Measurements from ENCODE around the gene OVCH2.

DNA sequence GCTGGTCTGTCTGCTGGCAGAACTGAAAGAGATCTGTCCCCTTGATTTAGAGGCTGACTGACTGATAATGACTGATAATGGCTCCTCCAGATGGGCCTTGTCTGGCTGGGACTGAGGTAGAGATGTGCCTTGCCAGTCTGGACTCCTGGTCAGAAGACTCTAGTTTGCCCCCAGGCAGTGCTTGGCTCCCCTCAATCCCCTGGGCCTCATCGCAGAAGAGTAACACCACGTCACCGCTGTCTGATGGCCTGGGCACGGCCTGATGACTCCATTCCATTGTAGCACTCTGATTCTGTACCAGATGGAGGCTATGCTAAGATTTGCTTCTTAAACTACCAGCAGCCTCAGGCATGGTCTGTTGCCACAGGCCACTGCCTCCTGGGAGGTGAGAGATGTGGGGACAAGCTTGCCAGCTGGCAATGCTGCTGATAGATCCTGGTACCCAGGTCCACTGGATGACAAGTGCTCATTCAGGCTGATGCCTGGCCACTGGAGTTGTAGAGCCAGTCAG lies 52.0 kb downstream of the OVCH2 start:
- TF ChIP-seq, protein P1, sequence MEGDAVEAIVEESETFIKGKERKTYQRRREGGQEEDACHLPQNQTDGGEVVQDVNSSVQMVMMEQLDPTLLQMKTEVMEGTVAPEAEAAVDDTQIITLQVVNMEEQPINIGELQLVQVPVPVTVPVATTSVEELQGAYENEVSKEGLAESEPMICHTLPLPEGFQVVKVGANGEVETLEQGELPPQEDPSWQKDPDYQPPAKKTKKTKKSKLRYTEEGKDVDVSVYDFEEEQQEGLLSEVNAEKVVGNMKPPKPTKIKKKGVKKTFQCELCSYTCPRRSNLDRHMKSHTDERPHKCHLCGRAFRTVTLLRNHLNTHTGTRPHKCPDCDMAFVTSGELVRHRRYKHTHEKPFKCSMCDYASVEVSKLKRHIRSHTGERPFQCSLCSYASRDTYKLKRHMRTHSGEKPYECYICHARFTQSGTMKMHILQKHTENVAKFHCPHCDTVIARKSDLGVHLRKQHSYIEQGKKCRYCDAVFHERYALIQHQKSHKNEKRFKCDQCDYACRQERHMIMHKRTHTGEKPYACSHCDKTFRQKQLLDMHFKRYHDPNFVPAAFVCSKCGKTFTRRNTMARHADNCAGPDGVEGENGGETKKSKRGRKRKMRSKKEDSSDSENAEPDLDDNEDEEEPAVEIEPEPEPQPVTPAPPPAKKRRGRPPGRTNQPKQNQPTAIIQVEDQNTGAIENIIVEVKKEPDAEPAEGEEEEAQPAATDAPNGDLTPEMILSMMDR (conservative IDR thresholded peaks at IDR 0.05 in 1 of 2, IDR thresholded peaks at IDR 0.05 in 1 of 2; ENCODE audit: low read depth in 1 of 2, low read length in 2 of 2): no peak
- no peak for TF ChIP-seq EZH2 (IDR thresholded peaks at IDR 0.05; ENCODE audit: low read length, missing control alignments)

Data from fibroblast of lung (primary cell).